ENCODE data around the gene NEIL3.
"Not testable (repeated sequence)": the region's sequence is repeated elsewhere in the genome, so short reads cannot be mapped to it uniquely, and the experiment has no call there.

Gene NEIL3

GRCh38 chr4:177301126-177301639 is 8.5 kb upstream of the NEIL3 start:
- peak; percentile 8 for DNase-seq (ENCODE audit: low spot score)

- DNase-seq (ENCODE audit: low spot score), result no peak
Observed at GRCh38 chr4:177302371-177303100, 7.1 kb upstream of the NEIL3 start.

GRCh38 chr4:177304094-177304493 is 5.6 kb upstream of the NEIL3 start:
- no peak for DNase-seq (ENCODE audit: low spot score)

- DNase-seq (ENCODE audit: low spot score), result not testable (repeated sequence)
Observed at GRCh38 chr4:177304864-177305263, 4.8 kb upstream of the NEIL3 start.

GRCh38 chr4:177308125-177308524 is 1.5 kb upstream of the NEIL3 start:
- DNase-seq (ENCODE audit: low spot score), result no peak

- peak; percentile 4 for DNase-seq (ENCODE audit: low spot score)
Observed at GRCh38 chr4:177308847-177309521, 690 bp upstream of the NEIL3 start.

GRCh38 chr4:177311589-177311988 is 1.9 kb downstream of the NEIL3 start:
- no peak for DNase-seq (ENCODE audit: low spot score)

GRCh38 chr4:177313263-177313662 is 3.6 kb downstream of the NEIL3 start:
- DNase-seq (ENCODE audit: low spot score), result no peak

GRCh38 chr4:177315767-177316464 is 6.2 kb downstream of the NEIL3 start:
- DNase-seq (ENCODE audit: low spot score), result no peak

- DNase-seq (ENCODE audit: low spot score), result no peak
Observed at GRCh38 chr4:177320721-177321120, 11.0 kb downstream of the NEIL3 start.

- DNase-seq (ENCODE audit: low spot score), result no peak
Observed at GRCh38 chr4:177321647-177322046, 12.0 kb downstream of the NEIL3 start.

GRCh38 chr4:177322266-177322665 is 12.6 kb downstream of the NEIL3 start:
- no peak for DNase-seq (ENCODE audit: low spot score)

- no peak for DNase-seq (ENCODE audit: low spot score)
Observed at GRCh38 chr4:177322881-177323280, 13.2 kb downstream of the NEIL3 start.

- no peak for DNase-seq (ENCODE audit: low spot score)
Observed at GRCh38 chr4:177323416-177323815, 13.7 kb downstream of the NEIL3 start.

GRCh38 chr4:177332119-177332518 is 22.4 kb downstream of the NEIL3 start:
- DNase-seq (ENCODE audit: low spot score), result no peak

GRCh38 chr4:177339477-177340374 is 30.1 kb downstream of the NEIL3 start:
- peak; percentile 67 for DNase-seq (ENCODE audit: low spot score)

- DNase-seq (ENCODE audit: low spot score), result no peak
Observed at GRCh38 chr4:177348348-177348747, 38.7 kb downstream of the NEIL3 start.

- DNase-seq (ENCODE audit: low spot score), result no peak
Observed at GRCh38 chr4:177349191-177349590, 39.5 kb downstream of the NEIL3 start.

- DNase-seq (ENCODE audit: low spot score), result no peak
Observed at GRCh38 chr4:177351622-177352244, 42.1 kb downstream of the NEIL3 start.

GRCh38 chr4:177356206-177356605 is 46.5 kb downstream of the NEIL3 start:
- DNase-seq (ENCODE audit: low spot score), result no peak

GRCh38 chr4:177356921-177357320 is 47.2 kb downstream of the NEIL3 start:
- DNase-seq (ENCODE audit: low spot score), result no peak
